ENCODE data around the gene DNAJB1. TPM values are rescaled to one million over a fixed set of nuclear protein-coding genes. Genes with fewer than 3 reads are reported as not detected.
A peak's percentile ranks its signal among the peaks of the same experiment; 100 is the strongest.
"Not testable (repeated sequence)": the region's sequence is repeated elsewhere in the genome, so short reads cannot be mapped to it uniquely, and the experiment has no call there.

The DNAJB1 gene
- total RNA-seq, 1 experiment from 2014 or later = 126 TPM

DNA sequence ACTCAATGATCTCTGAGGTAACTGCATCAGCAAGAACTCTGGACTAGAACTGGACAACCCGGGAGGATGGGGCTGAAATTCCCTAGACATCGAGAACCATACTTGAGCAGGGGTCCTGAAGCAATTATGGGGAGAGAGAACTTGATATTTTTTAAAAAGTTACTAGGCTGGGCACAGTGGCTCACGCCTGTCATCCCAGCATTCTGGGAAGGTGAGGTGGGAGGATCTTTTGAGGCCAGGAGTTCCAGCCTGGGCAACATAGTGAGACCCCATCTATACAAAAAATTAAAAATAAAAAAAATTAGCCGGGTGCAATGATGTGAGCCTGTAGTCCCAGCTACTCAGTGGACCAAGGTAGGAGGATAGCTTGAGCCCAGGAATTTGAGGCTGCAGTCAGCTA is 2.3 kb upstream of the DNAJB1 start:
- DNase-seq (ENCODE audit: low read depth) = no peak

- DNase-seq (ENCODE audit: low read depth) = peak; percentile 100
These were observed 1.7 kb upstream of the DNAJB1 start for GRCh38 chr19:14519860-14520407.

GRCh38 chr19:14519245-14519859 is 1.2 kb upstream of the DNAJB1 start:
- no peak for DNase-seq (ENCODE audit: low read depth)

DNA sequence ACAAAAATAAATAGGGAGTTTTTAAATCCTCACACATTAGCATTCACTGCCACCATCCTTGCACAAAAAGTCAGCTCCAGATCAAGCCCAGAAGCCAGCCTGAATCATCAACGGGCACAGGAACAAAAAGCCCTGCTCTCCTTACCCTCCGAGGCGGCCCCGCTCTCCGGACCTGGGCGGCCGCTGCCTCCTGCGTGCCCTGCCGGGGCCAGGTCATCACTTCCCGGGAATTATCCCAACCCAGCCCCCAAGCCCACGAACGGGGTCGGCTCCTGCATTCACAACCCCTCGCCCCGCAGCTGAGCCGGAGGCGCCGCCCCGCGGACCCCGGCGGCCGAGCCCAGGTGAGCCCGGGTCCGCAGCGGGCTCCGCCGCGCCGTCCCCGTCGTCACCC is 754 bp downstream of the DNAJB1 start:
- DNase-seq (ENCODE audit: low read depth) = no peak

- DNase-seq (ENCODE audit: low read depth) = no peak
These were observed 1.3 kb downstream of the DNAJB1 start for GRCh38 chr19:14516746-14517438.

- no peak for DNase-seq (ENCODE audit: low read depth)
These were observed 2.1 kb downstream of the DNAJB1 start for GRCh38 chr19:14516048-14516534.

DNA sequence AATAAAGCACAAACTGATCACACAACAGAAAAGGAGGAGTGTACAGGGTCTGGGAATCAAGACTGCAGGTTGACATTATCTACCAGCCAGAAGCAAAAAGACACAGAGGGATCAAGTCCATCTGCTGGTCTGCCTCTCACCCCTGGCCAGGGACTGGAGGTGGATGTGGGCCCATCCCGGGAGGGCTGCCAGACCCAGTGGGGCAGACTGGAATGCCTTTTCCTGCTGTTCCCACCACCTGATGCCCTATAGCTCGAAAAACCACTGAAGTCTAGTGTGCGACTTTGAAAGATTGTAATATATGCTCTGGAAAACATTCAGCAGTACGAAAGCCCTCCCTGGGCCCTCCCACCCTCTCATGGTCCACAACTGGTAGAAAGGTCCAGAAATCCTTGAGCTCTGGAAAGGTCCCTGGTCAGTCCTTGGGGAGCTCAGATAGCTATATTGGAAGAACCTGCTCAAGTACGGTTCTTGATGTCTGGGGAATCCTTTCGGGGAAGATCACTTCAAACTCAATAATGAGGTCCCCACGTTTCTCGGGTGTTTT is 2.6 kb downstream of the DNAJB1 start:
- no peak for DNase-seq (ENCODE audit: low read depth)

GRCh38 chr19:14514215-14514863 is 3.9 kb downstream of the DNAJB1 start:
- DNase-seq (ENCODE audit: low read depth) = no peak

DNA sequence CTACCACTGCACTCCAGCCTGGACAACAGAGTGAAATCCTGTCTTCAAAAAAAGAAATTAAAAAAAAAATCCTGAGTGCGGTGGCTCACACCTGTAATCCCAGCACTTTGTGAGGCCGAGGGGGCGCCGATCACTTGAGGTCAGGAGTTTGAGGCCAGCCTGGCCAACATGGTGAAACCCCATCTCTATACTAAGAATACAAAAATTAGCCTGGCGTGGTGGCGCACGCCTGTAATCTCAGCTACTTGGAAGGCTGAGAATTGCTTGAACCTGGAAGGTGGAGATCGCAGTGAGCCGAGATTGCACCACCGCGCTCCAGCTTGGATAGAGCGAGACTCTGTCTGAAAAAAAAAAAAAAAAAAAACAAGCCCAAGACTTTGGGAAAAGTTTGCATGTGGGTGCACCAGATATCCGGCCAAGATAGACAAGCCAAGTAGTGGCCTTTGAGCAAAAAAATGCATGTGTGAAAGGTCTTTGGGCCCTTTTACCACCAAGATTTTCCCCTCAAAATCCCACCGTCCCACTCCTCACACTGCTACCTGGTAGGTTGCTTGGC is 5.7 kb downstream of the DNAJB1 start:
- no peak for DNase-seq (ENCODE audit: low read depth)

DNA sequence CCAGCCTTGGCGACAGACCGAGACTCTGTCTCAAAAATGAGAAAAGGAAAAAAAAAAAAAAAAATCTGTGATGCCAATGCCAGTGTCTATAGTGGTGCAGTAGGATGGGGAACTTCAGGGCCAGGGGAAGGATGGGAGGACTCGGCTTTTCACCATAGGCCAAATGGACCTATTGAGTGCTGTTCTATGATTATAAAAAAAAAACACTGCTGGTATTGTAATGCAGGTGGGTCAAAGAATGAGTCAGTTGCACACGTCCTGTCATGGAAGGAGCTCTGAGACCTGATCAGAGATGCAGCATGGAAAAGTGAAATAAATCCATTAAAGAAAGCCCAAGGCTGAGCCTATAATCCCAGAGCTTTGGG is 7.0 kb downstream of the DNAJB1 start:
- DNase-seq (ENCODE audit: low read depth) = peak; percentile 54

DNA sequence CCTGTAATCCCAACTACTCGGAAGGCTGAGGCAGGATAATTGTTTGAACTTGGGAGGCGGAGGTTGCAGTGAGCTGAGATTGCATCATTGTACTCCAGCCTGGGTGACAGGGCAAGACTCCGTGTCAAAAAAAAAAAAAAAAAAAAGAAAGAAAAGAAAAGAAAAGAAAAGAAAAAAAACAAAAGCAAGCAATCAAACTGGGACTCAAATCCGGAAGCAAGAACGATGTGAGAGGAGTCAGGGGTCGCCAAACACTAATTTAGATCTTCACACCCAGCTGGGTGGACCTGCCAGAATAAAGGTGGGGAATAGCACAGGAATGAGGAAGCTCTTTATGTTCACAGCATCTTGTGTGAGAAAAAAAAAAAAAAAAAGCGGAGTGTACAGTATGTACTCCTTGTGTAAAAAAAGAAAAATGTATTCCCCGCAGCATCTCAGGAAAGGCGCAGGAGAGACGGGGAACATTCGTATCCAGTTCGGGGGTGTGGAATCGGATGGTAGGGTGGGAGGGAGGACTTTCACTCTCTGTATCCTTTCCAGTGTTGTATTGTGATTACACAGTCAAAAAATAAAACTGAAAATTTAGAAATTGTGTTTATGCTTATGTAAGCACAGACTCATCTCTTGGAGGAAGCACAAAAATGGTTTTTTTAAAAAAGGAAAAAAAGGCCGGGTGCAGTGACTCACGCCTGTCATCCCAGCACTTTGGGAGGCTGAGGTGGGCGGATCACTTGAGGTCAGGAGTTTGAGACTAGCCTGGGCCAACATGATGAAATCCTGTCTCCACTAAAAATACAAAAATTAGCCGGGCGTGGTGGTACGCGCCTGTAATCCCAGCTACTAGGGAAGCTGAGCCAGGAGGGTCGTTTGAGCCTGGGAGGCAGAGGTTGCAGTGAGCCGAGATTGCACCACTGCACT is 7.6 kb downstream of the DNAJB1 start:
- DNase-seq (ENCODE audit: low read depth) = peak; percentile 87

DNA sequence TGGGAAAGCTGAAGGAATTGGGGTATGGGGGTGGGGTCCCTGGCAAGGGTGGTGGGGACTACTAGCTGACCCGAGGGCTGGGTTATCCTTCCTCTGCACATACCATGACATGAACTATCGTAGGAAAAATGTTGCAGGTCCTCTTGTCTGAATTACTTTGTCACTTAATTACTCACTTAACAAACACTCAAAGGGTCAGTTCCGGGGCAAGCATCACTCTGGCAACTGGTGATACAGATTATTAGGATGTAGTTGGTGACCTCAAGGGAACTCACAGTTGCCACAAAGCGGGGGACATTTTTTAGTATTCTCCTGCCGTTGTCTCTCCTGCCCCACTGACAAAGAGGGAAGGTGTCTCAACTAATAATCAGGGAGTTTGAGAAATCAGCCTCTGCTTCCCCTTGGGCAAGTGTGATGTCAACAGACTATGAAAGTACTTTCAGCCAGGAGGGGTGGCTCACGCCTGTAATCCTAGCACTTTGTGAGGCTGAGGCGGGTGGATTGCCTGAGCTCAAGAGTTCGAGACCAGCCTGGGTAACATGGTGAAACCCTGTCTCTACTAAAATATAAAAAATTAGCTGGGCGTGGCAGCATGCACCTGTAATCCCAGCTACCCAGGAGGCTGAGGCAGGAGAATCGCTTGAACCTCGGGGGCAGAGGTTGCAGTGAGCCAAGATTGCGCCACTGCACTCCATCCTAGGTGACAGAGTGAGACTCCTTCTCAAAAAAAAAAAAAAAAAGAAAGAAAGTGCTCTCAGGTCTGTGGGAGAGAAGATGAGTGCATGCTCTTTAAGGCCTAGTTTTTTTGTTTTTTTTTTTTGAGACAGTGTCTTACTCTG is 10.3 kb downstream of the DNAJB1 start:
- DNase-seq (ENCODE audit: low read depth) = peak; percentile 69

GRCh38 chr19:14505488-14506239 is 12.5 kb downstream of the DNAJB1 start:
- peak; percentile 93 for DNase-seq (ENCODE audit: low read depth)

DNA sequence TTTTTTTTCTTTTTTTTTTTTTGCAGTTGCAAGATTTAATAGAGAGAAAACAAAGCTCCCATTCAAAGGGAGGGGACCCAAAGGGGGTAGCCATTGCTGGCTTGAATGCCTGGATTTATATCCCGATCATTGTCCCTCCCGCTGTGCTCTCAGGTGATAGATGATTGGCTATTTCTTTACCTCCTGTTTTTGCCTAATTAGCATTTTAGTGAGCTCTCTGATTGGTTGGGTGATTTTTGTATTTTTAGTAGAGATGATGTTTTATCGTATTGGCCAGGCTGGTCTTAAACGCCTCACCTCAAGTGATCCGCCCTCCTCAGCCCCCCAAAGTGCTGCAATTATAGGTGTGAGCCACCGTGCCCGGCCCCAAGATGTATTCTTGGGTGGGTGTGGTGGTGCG is 13.6 kb downstream of the DNAJB1 start:
- not testable (repeated sequence) for DNase-seq (ENCODE audit: low read depth)

- no peak for DNase-seq (ENCODE audit: low read depth)
These were observed 14.9 kb downstream of the DNAJB1 start for GRCh38 chr19:14503285-14503684.

- DNase-seq (ENCODE audit: low read depth) = no peak
These were observed 15.7 kb downstream of the DNAJB1 start for GRCh38 chr19:14502334-14503092.

- no peak for DNase-seq (ENCODE audit: low read depth)
These were observed 20.8 kb downstream of the DNAJB1 start for GRCh38 chr19:14497228-14497921.

GRCh38 chr19:14496834-14497227 is 21.4 kb downstream of the DNAJB1 start:
- no peak for DNase-seq (ENCODE audit: low read depth)
